K562 (cell line): ENCODE results near the gene KCND2. TPM values are rescaled to one million over a fixed set of nuclear protein-coding genes. Genes with fewer than 3 reads are reported as not detected.

ENCODE experiments used
- ATAC-seq: fragments of 200-7000 bp; cut with Tn5 transposase; 3 replicates; pipeline ENCODE4 v1.9.1; 2020; ENCODE audit warnings: moderate library complexity
- BruUV-seq: library from RNA; stranded (reverse); fragments of 400-500 nt; replicated peaks from 2 replicates; lab custom pipeline; 2021; lab: Mats Ljungman, UMichigan
- CTCF ChIA-PET: fragments of 300-600 bp; formaldehyde crosslinking; extraction: SDS; loops from one replicate; lab custom pipeline; 2021; ENCODE audit warnings: low intra/inter-chr PET ratio; lab: Yijun Ruan, JAX
- POLR2A ChIA-PET: fragments of 300-600, 350-650 bp; sonication (Branson Sonifier 250); formaldehyde crosslinking; extraction: SDS; loops from one replicate; lab custom pipeline; 2021; ENCODE audit warnings: antibody characterized with exemption, inconsistent platforms; lab: Yijun Ruan, JAX
- DNase-seq, 4 experiments: peaks; one replicate each; pipeline versions ENCODE4 v3.0.0 to v3.0.0-alpha.2; 2011 to 2018; ENCODE audit warnings: low spot score in 3 of 4, mixed read lengths in 3 of 4; ENCODE audit errors: extremely low read depth in 1 of 4
- FAIRE-seq: peaks from 2 replicates; lab custom pipeline; 2011; peaks lifted over from hg19 to GRCh38; lab: Jason Lieb, UNC
- H2AFZ ChIP-seq: 2 replicates; pipeline ENCODE4 v1.6.0; 2011; ENCODE audit warnings: low read depth, low read length, control low read depth, inconsistent platforms
- H3K27ac ChIP-seq: fragments of 200-600 bp; 3 replicates; pipeline ENCODE4 v1.8.0; 2011; ENCODE audit warnings: low read depth, mild to moderate bottlenecking, control low read depth, inconsistent platforms, low read length, moderate library complexity, mixed read lengths; ENCODE audit errors: extremely low read depth
- H3K27me3 ChIP-seq, 2 experiments: fragments of 300-600 bp in 1 of 2; 2 replicates in 1 of 2; 3 replicates in 1 of 2; pipeline versions ENCODE4 v1.6.0 to v1.8.0; 2011; ENCODE audit warnings: inconsistent platforms in 2 of 2, low read length in 2 of 2, mild to moderate bottlenecking in 1 of 2, mixed read lengths in 1 of 2, moderate library complexity in 1 of 2; ENCODE audit not compliant: control insufficient read depth in 2 of 2, insufficient read depth in 2 of 2
- H3K36me3 ChIP-seq: fragments of 300-600 bp; 3 replicates; pipeline ENCODE4 v1.8.0; 2011; ENCODE audit warnings: mild to moderate bottlenecking, low read length, inconsistent platforms; ENCODE audit not compliant: control insufficient read depth, insufficient read depth
- H3K4me1 ChIP-seq, 2 experiments: fragments of 200-600 bp in 1 of 2; replicated peaks in 1 of 2; 2 replicates in 1 of 2; 3 replicates in 1 of 2; pipeline versions ENCODE4 v1.5.1 to v1.8.0; 2011; ENCODE audit warnings: inconsistent platforms in 2 of 2, low read length in 2 of 2, mild to moderate bottlenecking in 1 of 2, mixed read lengths in 1 of 2, moderate library complexity in 1 of 2; ENCODE audit not compliant: control insufficient read depth in 2 of 2, insufficient read depth in 2 of 2
- H3K4me2 ChIP-seq: 2 replicates; pipeline ENCODE4 v1.6.1; 2011; ENCODE audit warnings: low read length, control low read depth, inconsistent platforms, mixed read lengths; ENCODE audit not compliant: insufficient read depth
- H3K4me3 ChIP-seq: fragments of 200-600 bp; sonication (generic), shearing (Covaris generic); 2 replicates; pipeline ENCODE4 v1.5.1; 2016; ENCODE audit warnings: control low read depth, inconsistent platforms
- H3K79me2 ChIP-seq: fragments of 200-600 bp; 3 replicates; pipeline ENCODE4 v1.8.0; 2011; ENCODE audit warnings: low read length, inconsistent platforms; ENCODE audit not compliant: control insufficient read depth, insufficient read depth
- H3K9ac ChIP-seq, 2 experiments: 2 replicates each; pipeline versions ENCODE4 v1.6.0 to v1.6.1; 2011; ENCODE audit warnings: low read depth in 2 of 2, low read length in 2 of 2, control low read depth in 1 of 2, inconsistent platforms in 1 of 2, mild to moderate bottlenecking in 1 of 2, mixed read lengths in 1 of 2; ENCODE audit not compliant: insufficient read depth in 1 of 2
- H3K9me1 ChIP-seq: one replicate; pipeline ENCODE4 v1.6.0; 2011; ENCODE audit warnings: inconsistent platforms, mild to moderate bottlenecking, low read length, moderate library complexity; ENCODE audit not compliant: control insufficient read depth, insufficient read depth
- H3K9me3 ChIP-seq: replicated peaks from 2 replicates; pipeline ENCODE4 v1.5.1; 2011; ENCODE audit warnings: low read depth, low read length, inconsistent platforms; ENCODE audit not compliant: control insufficient read depth, insufficient read depth
- H4K20me1 ChIP-seq: replicated peaks from 2 replicates; pipeline ENCODE4 v1.6.1; 2011; ENCODE audit warnings: low read length, inconsistent platforms, mixed read lengths; ENCODE audit not compliant: control insufficient read depth, insufficient read depth
- CBFB ChIP-seq: sonication (generic); formaldehyde crosslinking; IDR thresholded peaks from 2 replicates; pipeline ENCODE4 v1.4.0; 2020; ENCODE audit warnings: mild to moderate bottlenecking, missing genetic modification reagents
- CBX5 ChIP-seq: IDR thresholded peaks from 2 replicates; pipeline ENCODE4 v1.6.1; 2014; ENCODE audit warnings: low read depth, borderline replicate concordance
- HBP1 ChIP-seq: fragments of 450-650 bp; formaldehyde crosslinking; IDR thresholded peaks from 2 replicates; pipeline ENCODE4 v1.4.0; 2022; ENCODE audit warnings: missing genetic modification characterization
- HDAC8 ChIP-seq: fragments of 450-650 bp; IDR thresholded peaks from 2 replicates; pipeline ENCODE4 v1.6.1; 2016; ENCODE audit warnings: mild to moderate bottlenecking, missing genetic modification characterization, moderate library complexity, missing compliant biosample characterization
- KLF16 ChIP-seq: IDR thresholded peaks from 2 replicates; pipeline ENCODE4 v1.6.1; 2016; ENCODE audit warnings: antibody characterized with exemption
- MED1 ChIP-seq: sonication (generic); formaldehyde crosslinking; IDR thresholded peaks from 2 replicates; pipeline ENCODE4 v1.8.1; 2023; ENCODE audit warnings: missing genetic modification reagents, borderline replicate concordance
- NFE2L1 ChIP-seq: fragments of 450-650 bp; IDR thresholded peaks from 2 replicates; pipeline ENCODE4 v1.6.1; 2016; ENCODE audit warnings: missing genetic modification characterization, low read depth, mild to moderate bottlenecking, missing compliant biosample characterization, moderate library complexity, borderline replicate concordance
- TCFL5 ChIP-seq: fragments of 250-450 bp; sonication (Bioruptor Pico); conservative IDR thresholded peaks from 2 replicates; pipeline ENCODE4 v1.6.1; 2021; ENCODE audit warnings: mild to moderate bottlenecking, moderate library complexity, matching md5 sums
- ZKSCAN8 ChIP-seq: fragments of 200-800 bp; sonication (Bioruptor generic); IDR thresholded peaks from 2 replicates; pipeline ENCODE4 v1.6.1; 2016; ENCODE audit warnings: missing genetic modification characterization, missing compliant biosample characterization
- ZNF217 ChIP-seq: sonication (generic); formaldehyde crosslinking; IDR thresholded peaks from 2 replicates; pipeline ENCODE4 v1.8.0; 2022; ENCODE audit warnings: mild to moderate bottlenecking, missing genetic modification reagents
- in situ Hi-C: fragments of 300-500 bp; cut with MboI; formaldehyde crosslinking; loops from 4 replicates; pipeline ENCODE4 v1.15.0; 2018; ENCODE audit warnings: inconsistent platforms, mixed read lengths
- intact Hi-C: fragments of 100-400 bp; cut with micrococcal nuclease; formaldehyde crosslinking; loops from 2 replicates; pipeline ENCODE4 v1.14.2; 2022
- polyA plus RNA-seq, 8 experiments: library from polyadenylated mRNA; depleted of rRNA in 4 of 8; stranded (reverse) in 5 of 8; unstranded in 3 of 8; fragments of >200 nt; fragmentation: Nextera tagmentation in 2 of 8; fragmentation: Illumina TruSeq in 1 of 8; extraction: Ambion mirVana in 2 of 8; extraction: Trizol in 1 of 8; gene quantifications; 2 replicates each; pipeline versions ENCODE4 v1.2.1 to v1.2.3, GENCODE V29; 2011 to 2014; ENCODE audit warnings: inconsistent platforms in 1 of 8, missing spikeins in 1 of 8
- total RNA-seq, 7 experiments: library from RNA; depleted of rRNA in 6 of 7; stranded (reverse); fragments of >200 nt in 6 of 7; fragmentation: Illumina TruSeq in 2 of 7; extraction: Trizol in 2 of 7; gene quantifications; 2 replicates each; pipeline versions ENCODE4 v1.2.1 to v1.2.3, GENCODE V29; 2011 to 2021; ENCODE audit warnings: low replicate concordance in 1 of 7

KCND2 gene
- total and polyA plus RNA-seq, 9 of the 15 experiments (the other 6 are each of a cell fraction or from before 2014, with no cell fraction given), result 0.03 to 0.12 TPM; not detected in 7

- no peaks in the 10 kb centered on the region for H3K27me3 ChIP-seq
- no TSS peak for BruUV-seq
- no peaks in the 10 kb centered on the region for H3K79me2 ChIP-seq
- H4K20me1 ChIP-seq, result no peaks in the 10 kb centered on the region
- in situ Hi-C loops, result no loop called here
- FAIRE-seq (no peak), DNase-seq (no peak)
- H3K4me1 ChIP-seq, result no peaks in the 10 kb centered on the region
- H2AFZ ChIP-seq, result no peak overlapping the region
- H3K27ac ChIP-seq, result no peak overlapping the region
- no peaks in the 10 kb centered on the region for H3K9me3 ChIP-seq
- intact Hi-C loops, result no loop called here
- CTCF ChIA-PET, result no interaction called here
- TF ChIP-seq NFE2L1 (tag) (no peak), HBP1 (CRISPR knock-in tag) (no peak), MED1 (no peak), CBX5 (no peak), HDAC8 (no peak), CBFB (no peak), TCFL5 (CRISPR knock-in tag) (no peak), ZNF217 (CRISPR knock-in tag) (no peak), KLF16 (no peak), ZKSCAN8 (CRISPR knock-in tag) (no peak)
- TF ChIP-seq, all 486 proteins: peak for 0
- ATAC-seq, result no peak
- Histone ChIP-seq H3K4me2 (no peak overlapping the region), H3K36me3 (no peaks in the 10 kb centered on the region), H3K9me1 (no peaks in the 10 kb centered on the region), H3K9ac (no peak overlapping the region), H3K4me3 (no peak overlapping the region)
- POLR2A ChIA-PET, result no interaction called here
Measured at GRCh38 chr7:120360918-120361317, 87.9 kb downstream of the KCND2 start.
